Measurements from ENCODE around the gene PLEKHM2. TPM values are rescaled to one million over a fixed set of nuclear protein-coding genes. Genes with fewer than 3 reads are reported as not detected.

Gene PLEKHM2
- total RNA-seq, 2 experiments from 2014 or later = 46.5 to 48.1 TPM

DNA sequence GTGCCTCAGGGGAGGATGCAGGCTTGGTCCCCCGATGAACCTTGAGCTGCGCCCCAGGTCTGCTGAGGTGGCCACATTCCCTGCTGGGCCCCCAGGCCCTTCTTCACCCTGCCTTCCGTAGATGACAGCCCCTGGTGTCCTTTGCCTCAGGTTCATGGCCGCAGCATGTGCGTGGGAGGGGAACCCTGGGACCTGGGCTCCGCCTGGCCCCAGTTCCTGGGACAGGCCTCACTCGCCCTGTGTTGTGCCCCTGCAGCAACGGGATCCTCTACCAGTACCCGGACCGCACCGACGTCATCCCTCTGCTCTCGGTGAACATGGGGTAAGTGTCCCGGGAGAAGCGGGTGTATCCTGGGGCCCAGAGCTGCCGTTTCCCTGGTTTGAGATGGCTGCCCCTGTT lies 46.8 kb downstream of the PLEKHM2 start:
- CTCF ChIA-PET = no interaction called here
- H3K27ac Mint-ChIP-seq = no peak overlapping the region
- POLR2A ChIA-PET = no interaction called here
- H3K4me3 Mint-ChIP-seq = no peak overlapping the region
- no peaks in the 10 kb centered on the region for H3K9me3 Mint-ChIP-seq
- no peaks in the 10 kb centered on the region for H3K27me3 Mint-ChIP-seq
- peaks cover 19% of the 10 kb centered on the region for H3K36me3 Mint-ChIP-seq
- no peak for DNase-seq
- no peaks in the 10 kb centered on the region for H3K4me1 Mint-ChIP-seq (ENCODE audit: low read depth)
- intact Hi-C loops (cut with micrococcal nuclease) = no loop called here

DNA sequence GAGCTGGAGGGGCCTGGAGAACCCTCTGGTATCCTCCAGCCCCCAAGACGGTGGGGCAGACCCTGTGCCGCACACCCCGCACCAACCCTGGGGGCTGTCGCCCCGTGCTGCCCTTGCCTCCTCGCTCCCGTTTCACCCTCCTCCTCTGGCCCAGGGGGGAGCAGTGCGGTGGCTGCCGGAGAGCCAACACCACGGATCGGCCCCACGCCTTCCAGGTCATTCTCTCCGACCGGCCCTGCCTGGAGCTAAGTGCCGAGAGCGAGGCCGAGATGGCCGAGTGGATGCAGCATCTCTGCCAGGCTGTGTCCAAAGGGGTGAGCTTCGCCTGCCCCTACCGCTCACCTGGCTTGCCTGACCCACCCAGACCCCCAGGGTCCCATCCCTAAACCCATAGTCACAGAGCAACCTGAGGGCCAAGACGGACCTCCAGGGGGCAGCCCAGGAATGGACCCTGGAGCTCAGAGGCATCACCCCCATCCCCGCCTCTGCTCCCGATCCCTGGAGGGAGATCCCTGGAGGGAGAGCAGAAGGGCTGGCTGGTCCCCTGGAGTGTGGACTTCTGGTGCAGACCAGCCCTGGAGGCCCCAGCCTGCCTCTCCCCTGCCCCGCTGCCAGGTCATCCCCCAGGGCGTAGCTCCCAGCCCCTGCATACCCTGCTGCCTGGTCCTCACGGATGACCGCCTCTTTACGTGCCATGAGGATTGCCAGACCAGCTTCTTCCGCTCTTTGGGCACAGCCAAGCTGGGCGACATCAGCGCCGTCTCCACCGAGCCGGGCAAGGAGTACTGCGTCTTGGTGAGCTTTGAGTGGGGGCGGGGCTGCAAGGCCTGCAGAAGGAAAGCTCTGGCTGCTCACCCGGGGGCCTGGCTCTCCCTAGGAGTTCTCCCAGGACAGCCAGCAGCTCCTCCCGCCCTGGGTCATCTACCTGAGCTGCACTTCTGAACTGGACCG lies 47.9 kb downstream of the PLEKHM2 start:
- ChIA-PET CTCF (interaction anchor here (1.2 kb wide), 1 partner anchor 9 kb away, joined by 4 read pairs; no protein-coding TSS in a partner anchor), POLR2A (no interaction called here)
- Mint-ChIP-seq H3K9me3 (no peaks in the 10 kb centered on the region), H3K4me3 (no peak overlapping the region), H3K27me3 (no peaks in the 10 kb centered on the region), H3K36me3 (peaks cover 16% of the 10 kb centered on the region), H3K27ac (no peak overlapping the region), H3K4me1 (ENCODE audit: low read depth) (no peaks in the 10 kb centered on the region)
- DNase-seq = no peak
- intact Hi-C loops (cut with micrococcal nuclease) = no loop called here

DNA sequence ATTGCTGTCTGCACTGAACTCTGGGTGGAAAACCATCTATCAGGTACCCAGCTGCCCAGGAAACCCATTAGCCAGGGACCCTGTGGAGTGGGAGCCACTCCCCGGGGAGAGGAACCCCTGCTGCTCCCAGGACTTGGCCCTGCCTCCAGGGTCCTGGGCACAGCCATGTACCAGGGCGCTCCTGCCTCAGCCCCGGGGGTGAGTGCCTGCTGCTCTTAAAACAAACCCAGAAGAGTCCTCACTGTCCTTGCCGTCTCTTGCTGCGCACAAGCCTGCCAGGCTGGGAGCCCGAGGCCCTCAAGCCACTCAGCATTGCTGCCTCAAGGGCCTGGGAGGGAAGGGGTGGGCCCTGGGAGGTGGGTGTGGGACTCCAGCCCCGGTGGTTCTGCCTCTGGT lies 48.6 kb downstream of the PLEKHM2 start:
- ChIA-PET POLR2A (no interaction called here), CTCF (interaction anchor here (1.2 kb wide), 1 partner anchor 9 kb away, joined by 4 read pairs; no protein-coding TSS in a partner anchor)
- no peak for DNase-seq

DNA sequence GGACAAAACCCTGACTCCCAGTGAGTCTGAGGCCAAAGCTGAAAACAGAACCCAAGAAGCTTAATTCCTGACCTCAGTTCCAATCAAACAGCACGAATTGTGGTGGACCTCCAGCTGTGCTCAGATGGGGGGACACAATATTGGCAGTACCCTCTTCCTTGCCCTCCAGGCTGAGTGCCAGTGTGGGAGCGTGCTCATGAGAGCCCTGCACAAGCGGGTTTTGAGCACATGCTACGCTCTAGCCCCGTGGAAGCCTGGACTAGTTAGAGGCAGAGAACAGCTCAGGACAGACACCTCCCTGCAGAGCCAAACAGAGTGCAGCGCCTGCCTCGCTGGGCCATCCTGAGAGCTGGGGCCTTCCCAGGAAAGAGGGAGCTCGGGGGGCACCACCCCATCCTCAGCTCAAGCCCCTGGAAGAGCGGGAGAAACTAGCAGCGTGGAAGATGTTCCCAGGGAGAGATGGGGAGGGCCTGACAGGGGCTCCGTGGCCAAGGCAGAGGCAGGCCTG lies 49.2 kb downstream of the PLEKHM2 start:
- Mint-ChIP-seq H3K4me1 (ENCODE audit: low read depth) (no peaks in the 10 kb centered on the region), H3K9me3 (no peaks in the 10 kb centered on the region), H3K36me3 (peaks cover 8% of the 10 kb centered on the region), H3K27ac (no peak overlapping the region), H3K4me3 (no peak overlapping the region), H3K27me3 (no peaks in the 10 kb centered on the region)
- POLR2A ChIA-PET = no interaction called here
- intact Hi-C loops (cut with micrococcal nuclease) = no loop called here
- DNase-seq = no peak
- CTCF ChIA-PET = interaction anchor here (1.2 kb wide), 1 partner anchor 8 kb away, joined by 4 read pairs; no protein-coding TSS in a partner anchor

More for the DNA sequence above, 48.6 kb downstream of the PLEKHM2 start:
- H3K9me3 Mint-ChIP-seq = no peaks in the 10 kb centered on the region
- H3K36me3 Mint-ChIP-seq = peaks cover 12% of the 10 kb centered on the region
- H3K27me3 Mint-ChIP-seq = no peaks in the 10 kb centered on the region
- H3K27ac Mint-ChIP-seq = no peak overlapping the region
- no peaks in the 10 kb centered on the region for H3K4me1 Mint-ChIP-seq (ENCODE audit: low read depth)
- H3K4me3 Mint-ChIP-seq = no peak overlapping the region
- intact Hi-C loops (cut with micrococcal nuclease) = no loop called here

DNA sequence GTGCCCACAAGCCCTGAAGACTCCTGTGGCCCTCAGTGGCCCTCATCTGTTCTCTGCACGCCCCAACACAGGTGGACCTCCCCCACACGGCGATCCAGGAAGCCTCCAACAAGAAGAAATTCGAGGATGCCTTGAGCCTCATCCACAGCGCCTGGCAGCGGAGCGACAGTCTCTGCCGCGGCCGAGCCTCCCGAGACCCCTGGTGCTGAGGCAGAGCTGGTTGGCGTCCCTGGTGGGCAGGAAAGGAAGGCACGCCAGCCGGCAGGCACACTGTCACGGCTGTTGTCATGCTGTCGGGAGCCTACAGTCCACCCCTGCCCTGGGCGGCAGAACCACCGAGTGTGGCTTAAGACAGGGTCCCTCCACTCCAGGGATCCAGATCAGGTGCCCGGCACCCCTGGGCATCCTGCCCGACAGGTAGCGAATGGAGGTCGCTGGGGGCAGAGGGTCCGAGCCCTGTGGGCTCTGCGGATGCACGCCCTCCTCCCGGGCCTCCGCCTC lies 49.7 kb downstream of the PLEKHM2 start:
- POLR2A ChIA-PET = no interaction called here
- Mint-ChIP-seq H3K36me3 (peaks cover 8% of the 10 kb centered on the region), H3K4me1 (ENCODE audit: low read depth) (no peaks in the 10 kb centered on the region), H3K27me3 (no peaks in the 10 kb centered on the region), H3K9me3 (no peaks in the 10 kb centered on the region), H3K27ac (no peak overlapping the region), H3K4me3 (no peak overlapping the region)
- intact Hi-C loops (cut with micrococcal nuclease) = no loop called here
- DNase-seq = no peak
- CTCF ChIA-PET = no interaction called here

DNA sequence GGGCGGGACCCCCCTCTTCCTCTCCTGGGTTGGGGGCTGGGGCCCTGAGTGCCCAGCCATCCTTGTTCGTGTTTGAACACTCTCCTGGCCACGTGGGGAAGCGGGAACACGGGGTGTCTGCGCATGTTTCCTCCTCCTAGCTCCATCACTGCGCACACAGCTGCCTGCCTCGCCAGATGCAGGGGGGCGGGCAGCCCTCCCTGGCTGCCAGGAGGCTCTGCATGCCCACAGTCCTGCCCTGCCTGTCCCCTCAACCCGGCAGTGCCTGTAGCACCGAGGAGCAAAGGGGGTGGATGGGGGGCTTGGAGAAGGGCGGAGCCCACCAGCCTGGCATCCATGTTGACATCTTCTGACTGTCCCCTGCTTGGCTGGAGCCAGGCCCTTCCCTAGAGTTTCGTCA lies 50.2 kb downstream of the PLEKHM2 start:
- ChIA-PET POLR2A (no interaction called here), CTCF (no interaction called here)
- Mint-ChIP-seq H3K27me3 (no peaks in the 10 kb centered on the region), H3K9me3 (no peaks in the 10 kb centered on the region), H3K36me3 (peaks cover 8% of the 10 kb centered on the region), H3K4me3 (no peak overlapping the region), H3K27ac (no peak overlapping the region), H3K4me1 (ENCODE audit: low read depth) (no peaks in the 10 kb centered on the region)
- no peak for DNase-seq
- intact Hi-C loops (cut with micrococcal nuclease) = no loop called here

DNA sequence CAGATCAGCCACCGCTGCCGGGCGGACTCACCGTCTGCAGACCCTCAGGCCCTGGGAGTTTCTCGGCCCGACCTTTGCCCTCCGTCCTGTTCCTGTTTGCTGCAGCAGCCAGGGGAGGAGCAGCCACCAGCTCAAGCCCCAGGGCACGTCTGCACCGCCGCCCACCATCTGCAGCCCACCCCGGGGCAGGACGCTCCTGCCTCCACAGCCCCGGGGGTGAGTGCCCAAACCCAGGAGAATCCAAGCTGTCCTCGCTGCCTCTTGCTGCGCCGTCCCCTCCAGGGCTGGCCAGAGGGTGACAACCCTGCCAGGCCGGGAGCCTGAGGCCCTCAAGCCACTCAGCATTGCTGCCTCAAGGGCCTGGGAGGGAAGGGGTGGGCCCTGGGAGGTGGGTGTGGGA lies 50.8 kb downstream of the PLEKHM2 start:
- H3K36me3 Mint-ChIP-seq = peaks cover 8% of the 10 kb centered on the region
- CTCF ChIA-PET = no interaction called here
- H3K27me3 Mint-ChIP-seq = no peaks in the 10 kb centered on the region
- H3K9me3 Mint-ChIP-seq = no peaks in the 10 kb centered on the region
- H3K4me1 Mint-ChIP-seq (ENCODE audit: low read depth) = no peaks in the 10 kb centered on the region
- intact Hi-C loops (cut with micrococcal nuclease) = no loop called here
- H3K4me3 Mint-ChIP-seq = no peak overlapping the region
- no peak for DNase-seq
- POLR2A ChIA-PET = no interaction called here
- H3K27ac Mint-ChIP-seq = no peak overlapping the region

DNA sequence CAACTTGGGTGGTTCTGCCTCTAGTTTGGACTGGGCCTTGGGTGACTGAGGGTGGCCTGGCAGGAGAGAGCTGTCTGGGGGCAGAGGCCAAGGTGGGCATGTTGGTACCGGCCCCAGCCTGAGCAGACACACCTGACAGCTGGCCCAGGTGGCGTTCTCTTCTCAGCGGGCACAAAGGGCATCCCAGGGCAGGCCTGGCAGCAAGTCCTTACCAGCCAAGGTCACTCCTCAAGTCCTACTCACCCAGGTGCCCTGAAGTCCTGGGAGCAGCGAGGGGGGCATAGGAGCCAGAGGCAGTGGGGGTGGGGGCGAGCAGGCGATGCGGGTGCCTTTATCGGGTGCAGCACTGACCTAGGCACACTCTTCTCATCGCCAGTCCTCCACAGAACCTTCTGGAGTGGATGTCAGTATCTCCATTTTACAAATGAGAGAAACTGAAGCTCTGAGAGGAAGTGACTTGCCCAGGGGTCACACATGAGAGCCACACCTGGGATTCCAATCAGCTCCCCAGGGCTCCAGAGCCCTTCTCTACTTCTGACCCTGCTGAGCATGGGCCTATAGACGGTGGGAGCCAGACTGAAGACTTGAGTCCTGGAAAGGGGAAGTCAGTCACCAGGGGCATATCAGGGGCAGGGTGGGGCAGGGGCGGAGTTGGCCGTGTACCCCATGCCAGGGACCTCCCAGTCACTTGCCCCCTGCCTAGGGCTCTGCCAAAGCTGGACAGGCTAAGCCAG lies 51.4 kb downstream of the PLEKHM2 start:
- POLR2A ChIA-PET = no interaction called here
- intact Hi-C loops (cut with micrococcal nuclease) = no loop called here
- CTCF ChIA-PET = no interaction called here
- no peak for DNase-seq
- Mint-ChIP-seq H3K27me3 (no peaks in the 10 kb centered on the region), H3K4me3 (no peak overlapping the region), H3K4me1 (ENCODE audit: low read depth) (no peaks in the 10 kb centered on the region), H3K27ac (no peak overlapping the region), H3K9me3 (no peaks in the 10 kb centered on the region), H3K36me3 (peaks cover 8% of the 10 kb centered on the region)

DNA sequence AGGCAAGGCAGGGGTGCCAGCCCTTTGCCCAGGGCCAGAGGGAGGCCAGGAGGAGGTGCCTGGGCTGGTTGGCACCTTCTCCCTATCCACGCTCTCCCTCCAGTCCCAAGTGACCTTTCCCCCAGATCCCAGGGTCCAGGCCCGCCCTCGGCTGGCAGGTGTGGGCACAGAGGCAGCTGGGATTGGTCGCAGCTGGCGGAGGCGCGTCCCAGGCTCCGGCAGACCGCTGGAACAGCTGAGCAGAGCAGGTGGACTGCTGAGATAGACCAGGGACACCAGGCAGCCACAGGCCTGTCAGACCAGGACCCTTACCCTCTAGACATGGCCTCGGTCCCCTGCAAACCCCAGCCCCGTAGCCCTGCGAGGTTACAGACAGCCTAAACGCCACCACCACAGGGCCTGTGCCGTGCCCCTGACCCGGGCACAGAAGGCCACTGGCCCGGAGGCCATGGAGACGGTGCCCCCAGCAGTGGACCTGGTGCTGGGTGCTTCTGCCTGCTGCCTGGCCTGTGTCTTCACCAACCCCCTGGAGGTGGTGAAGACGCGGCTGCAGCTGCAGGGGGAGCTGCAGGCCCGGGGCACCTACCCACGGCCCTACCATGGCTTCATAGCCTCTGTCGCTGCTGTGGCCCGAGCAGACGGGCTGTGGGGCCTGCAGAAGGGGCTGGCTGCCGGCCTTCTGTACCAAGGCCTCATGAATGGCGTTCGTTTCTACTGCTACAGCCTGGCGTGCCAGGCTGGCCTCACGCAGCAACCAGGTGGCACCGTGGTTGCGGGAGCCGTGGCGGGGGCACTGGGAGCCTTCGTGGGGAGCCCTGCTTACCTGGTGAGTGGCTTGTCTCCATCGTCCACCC lies 52.1 kb downstream of the PLEKHM2 start, which contains the start of gene SLC25A34:
Gene SLC25A34 (plus strand): TSS at position 221 of the 854 bp plus-strand sequence. CDS start 228 bp downstream, at position 449.
- ChIA-PET POLR2A (no interaction called here), CTCF (no interaction called here)
- no peak for DNase-seq
- H3K9me3 Mint-ChIP-seq = no peaks in the 10 kb centered on the region
- no peak within 1 kb of the TSS for H3K4me3 Mint-ChIP-seq
- no peak within 1 kb of the TSS for H3K27ac Mint-ChIP-seq
- H3K27me3 Mint-ChIP-seq = no peaks in the 10 kb centered on the region
- peaks cover 8% of the 10 kb centered on the region for H3K36me3 Mint-ChIP-seq
- peaks cover under 1% of the 10 kb centered on the region for H3K4me1 Mint-ChIP-seq (ENCODE audit: low read depth)
- intact Hi-C loops (cut with micrococcal nuclease) = no loop called here

DNA sequence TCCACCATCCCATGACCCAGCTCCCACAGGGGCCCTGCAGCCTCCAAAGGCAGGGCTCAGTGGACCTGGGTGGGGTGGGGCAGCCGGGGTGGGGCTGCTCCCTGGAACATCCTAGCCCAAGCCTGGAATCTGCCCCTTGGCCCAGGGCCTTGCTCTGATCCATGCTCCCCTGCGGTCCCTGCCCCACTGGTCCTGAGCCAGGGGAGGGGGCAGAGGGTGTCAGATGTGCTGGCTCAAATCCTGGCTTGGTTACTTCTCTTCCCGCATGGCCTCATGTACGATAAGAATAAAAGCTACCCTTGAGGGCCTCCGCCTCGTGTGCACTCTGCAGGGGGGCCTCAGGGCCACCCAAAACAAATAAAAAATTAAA lies 52.8 kb downstream of the PLEKHM2 start:
- Mint-ChIP-seq H3K36me3 (peaks cover 8% of the 10 kb centered on the region), H3K9me3 (no peaks in the 10 kb centered on the region), H3K27me3 (no peaks in the 10 kb centered on the region), H3K27ac (no peak overlapping the region), H3K4me1 (ENCODE audit: low read depth) (peaks cover 5% of the 10 kb centered on the region), H3K4me3 (no peak overlapping the region)
- intact Hi-C loops (cut with micrococcal nuclease) = no loop called here
- ChIA-PET CTCF (interaction anchor here (0.7 to 0.9 kb wide), 2 partner anchors 140 to 159 kb away, joined by 3 read pairs; no protein-coding TSS in a partner anchor), POLR2A (no interaction called here)
- DNase-seq = no peak

DNA sequence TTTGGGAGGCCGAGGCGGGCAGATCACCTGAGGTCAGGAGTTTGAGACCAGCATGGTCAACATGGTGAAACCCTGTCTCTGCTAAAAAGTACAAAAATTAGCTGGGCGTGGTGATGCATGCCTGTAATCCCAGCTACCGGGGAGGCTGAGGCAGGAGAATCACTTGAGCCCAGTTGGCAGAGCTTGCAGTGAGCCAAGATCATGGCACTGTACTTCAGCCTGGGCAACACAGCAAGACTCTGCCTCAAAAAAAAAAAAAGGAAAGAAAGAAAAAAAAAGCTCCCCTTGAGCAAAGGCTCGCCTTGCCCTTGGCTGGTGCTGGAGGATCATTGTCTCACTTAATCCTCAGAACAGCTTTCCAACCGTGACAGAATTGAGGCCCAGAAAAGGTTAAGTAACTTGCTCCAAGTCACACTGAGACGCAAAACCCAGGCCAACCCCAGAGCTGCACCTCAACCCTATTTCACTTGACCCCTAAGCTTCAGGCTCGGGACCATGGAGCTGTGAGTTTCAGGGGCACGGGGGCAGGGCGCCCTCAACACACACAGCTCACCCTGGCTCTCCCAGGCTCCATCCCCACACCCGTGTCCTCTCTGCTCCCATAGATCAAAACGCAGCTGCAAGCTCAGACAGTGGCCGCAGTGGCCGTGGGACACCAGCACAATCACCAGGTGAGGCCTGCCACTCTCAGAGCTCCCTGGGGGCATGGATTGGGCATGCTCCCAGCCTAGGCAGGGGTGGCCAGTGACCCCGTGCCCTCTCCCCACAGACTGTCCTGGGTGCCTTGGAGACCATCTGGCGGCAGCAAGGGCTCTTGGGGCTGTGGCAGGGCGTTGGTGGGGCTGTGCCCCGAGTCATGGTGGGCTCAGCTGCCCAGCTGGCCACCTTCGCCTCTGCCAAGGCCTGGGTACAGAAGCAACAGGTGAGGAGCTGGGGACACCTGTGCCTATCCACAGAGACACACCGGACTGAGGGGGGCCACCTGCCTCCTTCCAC lies 53.5 kb downstream of the PLEKHM2 start:
- intact Hi-C loops (cut with micrococcal nuclease) = no loop called here
- ChIA-PET POLR2A (no interaction called here), CTCF (interaction anchor here (0.5 to 0.9 kb wide), 3 partner anchors 141 to 160 kb away, joined by 3 read pairs; no protein-coding TSS in a partner anchor)
- DNase-seq = no peak
- no peaks in the 10 kb centered on the region for H3K9me3 Mint-ChIP-seq
- H3K4me1 Mint-ChIP-seq (ENCODE audit: low read depth) = peaks cover 5% of the 10 kb centered on the region
- H3K4me3 Mint-ChIP-seq = no peak overlapping the region
- no peaks in the 10 kb centered on the region for H3K27me3 Mint-ChIP-seq
- H3K36me3 Mint-ChIP-seq = peaks cover 8% of the 10 kb centered on the region
- H3K27ac Mint-ChIP-seq = no peak overlapping the region
